ENCODE data around the gene TAB3.

The TAB3 gene

DNA sequence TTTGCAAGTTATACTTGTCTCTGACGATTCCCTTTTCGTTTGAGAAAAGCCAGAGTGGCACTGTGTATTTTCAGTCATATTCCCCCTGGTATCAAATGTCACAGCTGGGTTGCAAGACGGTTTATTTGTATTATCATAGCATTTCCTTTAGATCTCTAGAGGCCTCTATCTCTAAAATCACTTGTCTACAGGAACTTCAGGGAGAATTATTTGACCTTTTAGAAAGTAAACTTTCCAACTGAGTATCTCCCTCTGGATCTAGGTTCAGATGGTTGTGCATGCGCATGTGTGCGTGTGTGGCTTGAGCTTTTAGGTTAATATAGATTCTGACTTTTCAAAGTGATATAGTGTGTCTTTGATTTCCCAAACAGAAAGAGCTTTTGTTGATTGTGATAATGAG, 15.1 kb upstream of the TAB3 start:
- TF ChIP-seq GATA3 (IDR thresholded peaks at IDR 0.05; ENCODE audit: low read depth, low read length) (no peak), GATA2 (IDR thresholded peaks at IDR 0.05; ENCODE audit: low read depth, low read length) (no peak)

DNA sequence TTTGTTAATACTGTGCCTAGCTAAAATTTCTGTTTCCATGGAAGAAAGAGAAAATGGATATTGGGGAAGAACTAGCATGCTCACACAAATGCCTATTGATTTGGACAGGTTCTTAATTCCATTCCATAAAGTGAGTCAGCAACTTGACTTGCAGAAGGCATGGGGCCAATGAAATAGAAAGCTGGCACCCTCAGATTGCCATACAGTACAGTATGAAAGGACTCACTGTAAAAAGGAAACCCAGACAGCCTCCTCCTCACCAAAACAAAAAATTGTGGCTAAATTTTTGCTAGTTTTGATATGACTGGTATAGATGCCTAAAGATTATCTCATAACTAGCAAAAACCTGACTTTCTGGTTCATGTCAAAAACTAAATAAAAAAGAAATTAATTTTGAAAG, 11.2 kb upstream of the TAB3 start:
- no peak for TF ChIP-seq GATA2 (IDR thresholded peaks at IDR 0.05; ENCODE audit: low read depth, low read length)
- no peak for TF ChIP-seq GATA3 (IDR thresholded peaks at IDR 0.05; ENCODE audit: low read depth, low read length)

DNA sequence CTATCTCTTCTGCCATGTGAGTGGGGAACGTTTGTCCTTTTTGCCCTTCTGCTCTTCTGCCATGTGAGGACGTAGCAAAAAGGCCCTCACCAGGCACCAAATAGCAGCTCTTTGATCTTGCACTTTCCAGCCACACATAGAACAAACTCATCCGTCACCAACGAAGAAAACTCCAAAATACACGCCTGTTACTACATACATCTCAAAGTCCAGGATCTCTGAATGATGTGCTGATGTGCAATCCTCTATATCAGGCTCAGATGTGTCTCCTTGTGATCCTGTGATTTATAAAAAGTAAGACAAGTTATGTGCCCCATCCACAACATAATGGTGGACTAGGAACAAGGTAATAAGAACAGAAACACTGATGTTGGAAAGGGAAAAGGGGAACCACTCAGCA, 9.8 kb upstream of the TAB3 start:
- no peak for TF ChIP-seq GATA3 (IDR thresholded peaks at IDR 0.05; ENCODE audit: low read depth, low read length)
- no peak for TF ChIP-seq GATA2 (IDR thresholded peaks at IDR 0.05; ENCODE audit: low read depth, low read length)

DNA sequence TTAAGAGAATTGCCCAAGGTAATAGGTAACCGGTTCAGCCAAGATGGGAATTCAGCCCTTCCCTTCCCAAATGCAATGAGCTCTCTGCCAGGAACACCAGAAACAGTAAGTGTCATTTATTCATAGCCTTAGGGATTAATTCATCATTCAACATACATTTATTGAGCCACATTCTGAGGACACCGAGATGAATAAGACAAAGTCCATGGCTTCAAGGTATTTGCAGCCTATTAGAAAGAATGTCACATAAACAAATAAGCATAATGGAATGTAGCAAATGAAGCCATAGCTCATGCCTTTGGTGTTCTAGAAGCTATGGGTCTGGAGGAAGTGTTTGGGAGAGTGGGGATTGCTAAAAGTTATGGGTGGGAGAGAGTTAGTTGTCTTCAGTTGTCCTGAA, 6.3 kb upstream of the TAB3 start:
- no peak for TF ChIP-seq GATA3 (IDR thresholded peaks at IDR 0.05; ENCODE audit: low read depth, low read length)
- TF ChIP-seq GATA2 (IDR thresholded peaks at IDR 0.05; ENCODE audit: low read depth, low read length), result no peak

DNA sequence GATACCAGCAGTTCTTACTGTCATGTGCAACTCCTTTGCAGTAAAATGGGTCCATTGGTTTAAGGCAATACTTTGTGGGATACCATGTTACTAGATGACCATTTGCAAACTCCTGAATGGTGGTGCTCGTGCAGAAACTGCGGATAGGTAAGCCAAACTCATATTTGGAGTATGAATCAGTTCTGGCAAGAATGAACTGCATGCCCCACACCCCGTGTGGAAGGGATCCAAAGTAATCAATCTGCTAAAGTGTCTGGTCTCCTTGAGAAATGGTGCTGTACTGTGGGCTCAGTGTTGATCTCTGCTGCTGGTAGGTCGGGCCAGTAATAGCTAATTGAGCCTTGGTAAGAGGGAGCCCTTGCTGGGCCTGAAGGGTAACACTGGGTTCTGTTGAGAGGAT, 4.2 kb upstream of the TAB3 start:
- TF ChIP-seq GATA2 (IDR thresholded peaks at IDR 0.05; ENCODE audit: low read depth, low read length), result no peak
- TF ChIP-seq GATA3 (IDR thresholded peaks at IDR 0.05; ENCODE audit: low read depth, low read length), result no peak

DNA sequence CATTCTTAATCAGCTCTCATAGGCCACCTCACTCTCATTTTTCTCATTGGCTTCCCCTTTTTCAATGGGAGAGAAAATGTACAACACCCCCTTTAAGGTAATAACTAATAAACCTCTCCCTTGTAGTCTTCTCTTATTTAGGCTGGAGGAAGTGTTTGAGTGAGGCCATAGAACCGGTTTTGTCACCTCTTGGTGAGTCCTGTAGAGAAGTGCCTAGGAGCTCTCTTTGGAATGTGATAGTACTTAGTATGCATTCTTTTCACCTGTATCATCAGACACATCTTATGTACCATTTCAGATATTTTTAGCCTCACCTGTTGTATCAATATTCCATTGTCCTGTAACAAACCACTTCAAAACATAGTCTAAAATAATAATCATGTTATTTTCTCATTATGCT, 3.5 kb upstream of the TAB3 start:
- TF ChIP-seq GATA3 (IDR thresholded peaks at IDR 0.05; ENCODE audit: low read depth, low read length) (no peak), GATA2 (IDR thresholded peaks at IDR 0.05; ENCODE audit: low read depth, low read length) (no peak)

DNA sequence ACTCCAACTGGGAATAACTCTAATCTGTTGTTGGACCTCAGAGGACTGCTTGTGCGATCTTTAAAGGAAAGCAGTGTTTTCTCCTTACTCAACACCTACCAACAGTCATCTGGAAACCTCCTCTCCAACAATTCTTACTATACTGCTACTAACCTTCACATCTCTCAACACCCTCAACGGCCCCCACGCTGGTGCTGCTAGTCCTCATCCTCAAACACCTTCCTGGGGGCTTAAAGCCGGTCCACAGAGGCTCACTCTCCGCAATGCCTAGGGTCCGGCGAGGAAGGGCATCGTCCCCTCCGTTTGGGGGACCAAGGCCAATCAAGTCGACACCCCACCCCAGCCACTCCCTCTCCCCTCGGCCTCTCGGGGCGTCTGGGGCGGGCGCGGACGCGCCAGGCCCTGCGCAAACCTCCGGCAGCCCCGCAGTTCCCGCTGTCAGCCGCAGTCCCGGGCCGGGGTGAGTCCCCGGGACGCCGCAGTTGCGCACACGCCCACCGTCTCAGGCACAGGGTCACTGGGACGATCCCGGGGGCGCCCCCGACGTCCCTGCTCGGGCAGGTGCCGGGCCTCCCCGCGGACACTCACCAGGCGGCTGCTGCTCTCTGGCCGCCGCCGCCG, 418 bp downstream of the TAB3 start:
- no peak for TF ChIP-seq GATA3 (IDR thresholded peaks at IDR 0.05; ENCODE audit: low read depth, low read length)
- no peak for TF ChIP-seq GATA2 (IDR thresholded peaks at IDR 0.05; ENCODE audit: low read depth, low read length)

DNA sequence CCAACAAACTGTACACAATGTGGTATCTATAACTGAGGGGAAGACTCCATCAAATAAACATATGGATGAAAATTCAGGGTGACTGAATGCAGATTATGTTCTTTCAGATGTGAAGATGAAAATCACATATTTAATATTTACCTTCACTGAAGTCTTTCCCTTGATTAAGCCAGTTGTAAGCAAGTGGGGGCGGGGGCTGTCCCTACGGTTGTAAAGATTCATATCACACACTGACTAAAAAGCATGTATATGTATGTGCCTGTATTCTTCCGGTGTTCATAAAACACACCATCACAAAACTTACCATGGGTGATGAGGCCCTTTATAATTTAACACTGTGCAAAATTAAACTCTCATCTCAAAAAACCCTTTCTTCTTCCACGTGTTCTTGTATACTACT, 1.3 kb downstream of the TAB3 start:
- TF ChIP-seq GATA2 (IDR thresholded peaks at IDR 0.05; ENCODE audit: low read depth, low read length) (no peak), GATA3 (IDR thresholded peaks at IDR 0.05; ENCODE audit: low read depth, low read length) (no peak)

DNA sequence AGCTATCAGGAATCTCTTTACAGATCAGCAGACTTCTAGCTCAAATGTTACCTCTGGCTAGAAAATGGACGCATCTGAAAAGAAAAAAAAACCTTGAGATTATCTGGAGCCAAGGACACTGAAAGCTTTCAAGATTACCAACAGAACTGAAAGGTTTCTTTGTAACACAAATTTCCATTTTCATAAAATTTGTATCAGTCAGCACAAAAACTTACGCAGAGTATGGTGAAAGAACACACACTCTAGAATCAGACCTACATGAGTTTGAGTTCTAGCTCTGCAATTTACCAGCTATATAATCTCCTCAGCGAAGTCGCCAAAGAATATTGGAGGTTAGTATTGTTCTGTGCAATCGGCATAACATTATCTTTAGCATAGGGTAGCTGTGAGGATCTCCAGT, 1.8 kb downstream of the TAB3 start:
- TF ChIP-seq GATA2 (IDR thresholded peaks at IDR 0.05; ENCODE audit: low read depth, low read length), result no peak
- TF ChIP-seq GATA3 (IDR thresholded peaks at IDR 0.05; ENCODE audit: low read depth, low read length), result no peak

DNA sequence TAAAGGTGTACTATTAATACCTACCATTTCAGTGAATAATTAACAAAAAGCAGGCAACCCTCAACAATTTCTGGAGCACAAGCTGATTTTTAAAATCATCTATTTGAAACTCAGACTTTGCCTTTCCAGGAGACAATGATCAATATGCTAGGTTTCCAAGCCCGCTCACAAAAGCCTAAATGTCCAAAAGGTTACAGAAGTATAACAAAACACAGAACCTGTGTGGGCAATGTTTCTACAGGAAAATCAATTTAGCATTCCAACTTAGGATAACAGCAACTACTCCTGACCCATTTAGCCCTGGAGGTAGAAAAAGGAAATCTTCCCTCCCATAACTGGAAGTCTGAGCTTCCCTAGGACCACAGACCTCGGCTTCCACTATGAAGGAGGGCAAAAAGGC, 3.9 kb downstream of the TAB3 start:
- TF ChIP-seq GATA3 (IDR thresholded peaks at IDR 0.05; ENCODE audit: low read depth, low read length) (no peak), GATA2 (IDR thresholded peaks at IDR 0.05; ENCODE audit: low read depth, low read length) (no peak)

DNA sequence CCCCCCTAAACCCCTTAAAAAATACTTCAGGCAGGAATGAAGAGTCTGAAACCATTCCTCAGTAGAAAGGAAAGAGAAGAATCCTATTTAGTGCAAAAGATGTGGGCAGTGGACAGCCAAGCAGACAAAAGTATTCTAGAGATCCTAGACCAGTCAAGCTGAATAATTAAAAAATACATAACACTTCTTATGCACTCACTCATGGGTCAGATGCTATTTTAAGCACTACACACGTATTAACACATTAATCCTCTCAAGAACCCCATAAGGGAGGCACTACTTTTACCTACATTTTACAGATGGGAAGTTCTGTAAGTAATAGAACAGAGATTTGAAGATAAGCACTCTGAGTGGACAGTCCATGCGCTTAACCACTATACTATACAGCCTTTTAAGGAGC, 5.9 kb downstream of the TAB3 start:
- TF ChIP-seq GATA2 (IDR thresholded peaks at IDR 0.05; ENCODE audit: low read depth, low read length), result no peak
- TF ChIP-seq GATA3 (IDR thresholded peaks at IDR 0.05; ENCODE audit: low read depth, low read length), result no peak

DNA sequence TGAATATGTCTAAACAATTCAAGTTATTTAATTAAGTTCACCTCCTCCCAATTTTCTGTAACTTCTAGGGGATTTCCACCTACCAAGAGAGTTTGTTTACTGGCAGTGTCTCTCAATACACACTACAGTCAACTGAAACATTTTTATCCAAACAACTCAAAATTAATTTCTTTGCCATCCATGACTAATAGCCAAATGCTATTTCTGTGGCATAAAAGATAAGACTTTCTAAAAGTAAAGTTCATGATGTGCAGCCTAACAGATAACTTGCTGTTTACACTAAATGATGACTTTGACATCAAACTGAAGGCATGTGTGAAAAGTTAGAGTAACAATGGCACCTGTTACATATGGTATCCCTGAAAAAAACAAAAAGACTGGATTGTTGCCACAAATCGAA, 7.3 kb downstream of the TAB3 start:
- TF ChIP-seq GATA3 (IDR thresholded peaks at IDR 0.05; ENCODE audit: low read depth, low read length) (no peak), GATA2 (IDR thresholded peaks at IDR 0.05; ENCODE audit: low read depth, low read length) (no peak)

DNA sequence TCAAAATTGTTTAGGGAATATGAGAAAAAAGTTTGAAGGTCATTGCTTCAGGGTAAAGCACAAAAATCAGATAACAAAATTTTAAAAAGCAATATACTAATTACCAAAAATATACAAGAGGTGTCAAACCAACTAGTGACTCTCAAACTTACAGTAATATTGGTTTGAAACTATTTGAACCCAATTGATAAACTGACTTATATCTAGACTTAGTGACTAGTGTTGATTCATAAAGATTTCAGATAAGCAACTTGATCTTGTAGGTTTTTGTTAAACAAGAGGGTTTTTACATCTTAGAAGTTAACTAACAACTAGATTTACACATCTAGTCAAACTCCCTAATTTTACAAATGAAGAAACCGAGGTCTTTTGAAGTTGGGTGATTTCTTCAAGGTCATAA, 7.7 kb downstream of the TAB3 start:
- TF ChIP-seq GATA3 (IDR thresholded peaks at IDR 0.05; ENCODE audit: low read depth, low read length) (no peak), GATA2 (IDR thresholded peaks at IDR 0.05; ENCODE audit: low read depth, low read length) (no peak)

DNA sequence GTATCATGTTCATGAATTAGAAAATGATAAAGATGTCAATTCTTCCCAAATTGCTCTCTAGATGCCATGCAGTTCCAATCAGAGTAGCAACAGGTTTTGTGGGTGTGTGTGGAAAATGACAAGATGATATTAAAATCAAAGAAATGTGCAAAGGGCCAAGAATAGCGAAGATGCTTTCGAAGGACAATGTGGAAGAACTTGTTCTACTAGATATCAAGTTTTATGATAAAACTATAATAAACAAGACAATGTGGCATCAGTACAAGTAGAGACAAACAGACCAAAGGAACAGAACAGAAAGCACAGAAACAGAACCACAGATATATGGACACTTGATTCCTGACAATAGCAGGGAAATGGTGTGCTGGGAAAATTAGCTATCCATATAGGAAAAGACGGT, 9.0 kb downstream of the TAB3 start:
- TF ChIP-seq GATA2 (IDR thresholded peaks at IDR 0.05; ENCODE audit: low read depth, low read length) (no peak), GATA3 (IDR thresholded peaks at IDR 0.05; ENCODE audit: low read depth, low read length) (no peak)

DNA sequence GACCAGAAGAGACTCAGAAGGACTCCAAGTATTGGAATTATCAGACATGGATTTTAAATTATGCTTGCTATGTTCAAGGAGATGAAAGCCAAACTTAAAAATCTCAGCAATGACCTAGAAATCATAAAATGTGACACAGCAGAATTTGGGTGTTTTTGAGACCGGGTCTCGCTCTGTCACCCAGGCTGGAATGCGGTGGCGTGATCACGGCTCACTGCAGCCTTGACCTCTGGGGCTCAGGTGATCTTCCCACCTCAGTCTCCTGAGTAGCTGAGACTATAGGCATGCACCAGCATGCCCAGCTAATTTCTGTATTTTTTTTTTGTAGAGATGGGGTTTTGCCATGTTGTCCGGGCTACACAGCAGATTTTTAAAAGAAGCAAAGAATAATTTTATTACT, 12.7 kb downstream of the TAB3 start:
- TF ChIP-seq GATA2 (IDR thresholded peaks at IDR 0.05; ENCODE audit: low read depth, low read length), result no peak
- no peak for TF ChIP-seq GATA3 (IDR thresholded peaks at IDR 0.05; ENCODE audit: low read depth, low read length)

DNA sequence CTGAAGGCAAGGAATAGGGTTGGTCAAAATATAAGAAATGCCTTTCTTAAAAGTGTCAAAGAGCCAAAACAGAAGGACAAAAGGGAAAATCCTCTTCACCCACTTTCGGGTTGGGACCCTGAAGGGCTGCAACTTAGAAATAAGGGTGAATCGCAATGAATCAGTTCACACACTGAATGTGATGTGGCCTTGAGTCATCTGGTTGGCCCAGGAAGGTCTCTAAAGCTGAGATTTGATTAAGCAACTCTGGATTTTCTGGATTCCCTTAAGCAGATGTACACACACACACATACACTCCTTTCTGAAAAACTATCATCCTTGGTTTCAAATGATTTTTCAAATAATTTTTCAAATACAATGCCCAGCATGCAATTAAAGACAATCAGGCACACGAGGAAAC, 13.1 kb downstream of the TAB3 start:
- TF ChIP-seq GATA3 (IDR thresholded peaks at IDR 0.05; ENCODE audit: low read depth, low read length) (no peak), GATA2 (IDR thresholded peaks at IDR 0.05; ENCODE audit: low read depth, low read length) (no peak)
